Caco-2 (cell line): ENCODE measurements around the gene SNW1. TPM values are rescaled to one million over a fixed set of nuclear protein-coding genes. Genes with fewer than 3 reads are reported as not detected.
A peak's percentile ranks its signal among the peaks of the same experiment; 100 is the strongest.

ENCODE experiments used
- BruUV-seq: library from RNA; stranded (reverse); fragments of 400-500 nt; replicated peaks from 2 replicates; lab custom pipeline; 2021; lab: Mats Ljungman, UMichigan
- CTCF ChIA-PET: fragments of 300-600 bp; sonication (Branson Sonifier 250); formaldehyde crosslinking; loops from one replicate; lab custom pipeline; 2022; ENCODE audit warnings: antibody characterized with exemption; lab: Charles Lee
- POLR2A ChIA-PET: fragments of 300-600 bp; sonication (Branson Sonifier 250); formaldehyde crosslinking; loops from one replicate; lab custom pipeline; 2022; ENCODE audit warnings: antibody characterized with exemption; lab: Charles Lee
- DNase-seq, 2 experiments: peaks; one replicate each; pipeline versions ENCODE4 v3.0.0 to v3.0.0-alpha.2; 2020 to 2022
- H3K27me3 ChIP-seq: replicated peaks from 2 replicates; pipeline ENCODE4 v1.6.0; 2011; ENCODE audit warnings: low read length; ENCODE audit not compliant: control insufficient read depth, insufficient read depth
- H3K36me3 ChIP-seq: 2 replicates; pipeline ENCODE4 v1.5.1; 2011; ENCODE audit warnings: low read length; ENCODE audit not compliant: control insufficient read depth, insufficient read depth
- H3K4me1 ChIP-seq: fragments of 250-450 bp; sonication (Bioruptor Pico); 2 replicates; pipeline ENCODE4 v1.5.1; 2020; ENCODE audit warnings: mild to moderate bottlenecking
- H3K4me3 ChIP-seq: 2 replicates; pipeline ENCODE4 v1.5.1; 2011; ENCODE audit warnings: low read depth, mild to moderate bottlenecking, control low read depth, low read length
- H3K9me3 ChIP-seq: fragments of 250-450 bp; sonication (Bioruptor Pico); 2 replicates; pipeline ENCODE4 v1.5.1; 2020; ENCODE audit warnings: mild to moderate bottlenecking, moderate library complexity
- H3K27ac Mint-ChIP-seq: one replicate; pipeline ENCODE4 v1.8.0; 2022; ENCODE audit warnings: mixed read lengths; ENCODE audit not compliant: unreplicated experiment
- H3K27me3 Mint-ChIP-seq: one replicate; pipeline ENCODE4 v1.8.0; 2022; ENCODE audit warnings: mixed read lengths; ENCODE audit not compliant: insufficient read depth, unreplicated experiment
- H3K36me3 Mint-ChIP-seq: one replicate; pipeline ENCODE4 v1.8.0; 2022; ENCODE audit warnings: mild to moderate bottlenecking, mixed read lengths; ENCODE audit not compliant: insufficient read depth, unreplicated experiment
- H3K4me1 Mint-ChIP-seq: one replicate; pipeline ENCODE4 v1.8.0; 2022; ENCODE audit warnings: low read depth, mixed read lengths; ENCODE audit not compliant: unreplicated experiment
- H3K4me3 Mint-ChIP-seq: one replicate; pipeline ENCODE4 v1.8.0; 2022; ENCODE audit warnings: mild to moderate bottlenecking, moderate library complexity, mixed read lengths; ENCODE audit not compliant: unreplicated experiment
- H3K9me3 Mint-ChIP-seq: one replicate; pipeline ENCODE4 v1.8.0; 2022; ENCODE audit warnings: mixed read lengths; ENCODE audit not compliant: unreplicated experiment
- CTCF ChIP-seq, 2 experiments: fragments of 200-600 bp in 1 of 2; IDR thresholded peaks; 1 replicate in 1 of 2; 2 replicates in 1 of 2; pipeline versions ENCODE4 v1.5.1 to v1.8.0; 2011 to 2022; ENCODE audit warnings: antibody characterized with exemption in 1 of 2, control low read depth in 1 of 2, inconsistent platforms in 1 of 2, low read depth in 1 of 2, low read length in 1 of 2, mild to moderate bottlenecking in 1 of 2, moderate library complexity in 1 of 2; ENCODE audit not compliant: insufficient read depth in 1 of 2, severe bottlenecking in 1 of 2, unreplicated experiment in 1 of 2
- intact Hi-C: fragments of 100-400 bp; cut with micrococcal nuclease; formaldehyde crosslinking; loops from one replicate; pipeline ENCODE4 v1.10.0; 2022; ENCODE audit not compliant: unreplicated experiment
- total RNA-seq: library from RNA; stranded (reverse); gene quantifications from 2 replicates; pipeline ENCODE4 v1.2.3, GENCODE V29; 2022

The SNW1 gene
- total RNA-seq, 1 experiment from 2014 or later = 119 TPM

GRCh38 chr14:77763316-77763715 is 2.4 kb upstream of the SNW1 start:
- Mint-ChIP-seq H3K4me3 (no peak overlapping the region), H3K27me3 (no peaks in the 10 kb centered on the region), H3K27ac (no peak overlapping the region), H3K9me3 (no peaks in the 10 kb centered on the region), H3K4me1 (no peaks in the 10 kb centered on the region), H3K36me3 (peaks cover 6% of the 10 kb centered on the region)
- intact Hi-C loops = no loop called here
- no peak for TF ChIP-seq CTCF (IDR thresholded peaks at IDR 0.05; ENCODE audit: insufficient read depth in 1 of 2, low read depth in 1 of 2, low read length in 1 of 2, severe bottlenecking in 1 of 2, unreplicated experiment in 1 of 2)
- Histone ChIP-seq H3K4me3 (no peak overlapping the region), H3K4me1 (0 out of 2 replicates have a peak, but pooled peaks cover 5% of the 10 kb centered on the region), H3K9me3 (no peaks in the 10 kb centered on the region), H3K27me3 (no peaks in the 10 kb centered on the region), H3K36me3 (no peaks in the 10 kb centered on the region; the same call in 1 of the 2 replicates)
- CTCF ChIA-PET = interaction anchor here (0.7 kb wide), 1 partner anchor 54 kb away, joined by 3 read pairs; no protein-coding TSS in a partner anchor
- POLR2A ChIA-PET = no interaction called here
- DNase-seq = no peak
- BruUV-seq = no TSS peak

- Histone ChIP-seq H3K9me3 (no peaks in the 10 kb centered on the region), H3K36me3 (no peaks in the 10 kb centered on the region; the same call in 1 of the 2 replicates), H3K4me1 (0 out of 2 replicates have a peak, but pooled peaks cover 5% of the 10 kb centered on the region), H3K4me3 (peak overlapping the region; percentile 95), H3K27me3 (no peaks in the 10 kb centered on the region)
- BruUV-seq = no TSS peak
- H3K27me3 Mint-ChIP-seq = no peaks in the 10 kb centered on the region
- H3K4me1 Mint-ChIP-seq = no peaks in the 10 kb centered on the region
- H3K27ac Mint-ChIP-seq = peak overlapping the region; percentile 96
- peak; percentile 50 to 51 for DNase-seq
- H3K9me3 Mint-ChIP-seq = no peaks in the 10 kb centered on the region
- peak overlapping the region; percentile 88 for H3K4me3 Mint-ChIP-seq
- intact Hi-C loops = loop anchor here (1.0 kb wide), 2 partner anchors 39 to 56 kb away; partner anchors contain the start of gene ADCK1
- POLR2A ChIA-PET = interaction anchor here (0.6 kb wide), 3 partner anchors 19 to 39 kb away, joined by 3 to 9 read pairs (median 3); no protein-coding TSS in a partner anchor
- CTCF ChIA-PET = interaction anchor here (0.6 to 0.8 kb wide), 3 partner anchors 28 to 55 kb away, joined by 3 to 4 read pairs (median 3); no protein-coding TSS in a partner anchor
- H3K36me3 Mint-ChIP-seq = peaks cover 6% of the 10 kb centered on the region
- TF ChIP-seq CTCF (IDR thresholded peaks at IDR 0.05; ENCODE audit: insufficient read depth in 1 of 2, low read depth in 1 of 2, low read length in 1 of 2, severe bottlenecking in 1 of 2, unreplicated experiment in 1 of 2) = peak in 1 of 2 experiments; percentile 36
Observed at GRCh38 chr14:77761205-77761931, 412 bp upstream of the SNW1 start.

GRCh38 chr14:77752799-77753516 is 8.0 kb downstream of the SNW1 start:
- DNase-seq = no peak
- no TSS peak for BruUV-seq
- no peak overlapping the region for H3K4me3 Mint-ChIP-seq
- no peaks in the 10 kb centered on the region for H3K27me3 ChIP-seq
- no peak overlapping the region for H3K27ac Mint-ChIP-seq
- POLR2A ChIA-PET = no interaction called here
- H3K4me3 ChIP-seq = no peak overlapping the region
- no peaks in the 10 kb centered on the region for H3K4me1 Mint-ChIP-seq
- peaks cover 63% of the 10 kb centered on the region for H3K36me3 Mint-ChIP-seq
- no peaks in the 10 kb centered on the region for H3K9me3 ChIP-seq
- no peaks in the 10 kb centered on the region for H3K9me3 Mint-ChIP-seq
- H3K4me1 ChIP-seq = no peaks in the 10 kb centered on the region
- TF ChIP-seq CTCF (IDR thresholded peaks at IDR 0.05; ENCODE audit: insufficient read depth in 1 of 2, low read depth in 1 of 2, low read length in 1 of 2, severe bottlenecking in 1 of 2, unreplicated experiment in 1 of 2) = no peak
- intact Hi-C loops = no loop called here
- H3K27me3 Mint-ChIP-seq = no peaks in the 10 kb centered on the region
- CTCF ChIA-PET = no interaction called here
- H3K36me3 ChIP-seq = peaks cover 3% of the 10 kb centered on the region; the same call in 1 of the 2 replicates
